Measurements from ENCODE around the gene WNT7B.

Gene WNT7B

GRCh38 chr22:45872659-45873263 lies 104.2 kb downstream of the WNT7B start:
- DNase-seq (ENCODE audit: low read depth) = no peak

GRCh38 chr22:45871721-45872120 lies 105.2 kb downstream of the WNT7B start:
- DNase-seq (ENCODE audit: low read depth) = no peak
